K562 (cell line): ENCODE measurements around the gene AKAP6. TPM values are rescaled to one million over a fixed set of nuclear protein-coding genes. Genes with fewer than 3 reads are reported as not detected.

Experiments used
- ATAC-seq: fragments of 200-7000 bp; cut with Tn5 transposase; 3 replicates; pipeline ENCODE4 v1.9.1; 2020; ENCODE audit warnings: moderate library complexity
- BruUV-seq: library from RNA; stranded (reverse); fragments of 400-500 nt; replicated peaks from 2 replicates; lab custom pipeline; 2021; lab: Mats Ljungman, UMichigan
- CTCF ChIA-PET: fragments of 300-600 bp; formaldehyde crosslinking; extraction: SDS; loops from one replicate; lab custom pipeline; 2021; ENCODE audit warnings: low intra/inter-chr PET ratio; lab: Yijun Ruan, JAX
- POLR2A ChIA-PET: fragments of 300-600, 350-650 bp; sonication (Branson Sonifier 250); formaldehyde crosslinking; extraction: SDS; loops from one replicate; lab custom pipeline; 2021; ENCODE audit warnings: antibody characterized with exemption, inconsistent platforms; lab: Yijun Ruan, JAX
- DNase-seq, 4 experiments: peaks; one replicate each; pipeline versions ENCODE4 v3.0.0 to v3.0.0-alpha.2; 2011 to 2018; ENCODE audit warnings: low spot score in 3 of 4, mixed read lengths in 3 of 4; ENCODE audit errors: extremely low read depth in 1 of 4
- FAIRE-seq: peaks from 2 replicates; lab custom pipeline; 2011; peaks lifted over from hg19 to GRCh38; lab: Jason Lieb, UNC
- H2AFZ ChIP-seq: 2 replicates; pipeline ENCODE4 v1.6.0; 2011; ENCODE audit warnings: low read depth, low read length, control low read depth, inconsistent platforms
- H3K27ac ChIP-seq: fragments of 200-600 bp; 3 replicates; pipeline ENCODE4 v1.8.0; 2011; ENCODE audit warnings: low read depth, mild to moderate bottlenecking, control low read depth, inconsistent platforms, low read length, moderate library complexity, mixed read lengths; ENCODE audit errors: extremely low read depth
- H3K27me3 ChIP-seq, 2 experiments: fragments of 300-600 bp in 1 of 2; 2 replicates in 1 of 2; 3 replicates in 1 of 2; pipeline versions ENCODE4 v1.6.0 to v1.8.0; 2011; ENCODE audit warnings: inconsistent platforms in 2 of 2, low read length in 2 of 2, mild to moderate bottlenecking in 1 of 2, mixed read lengths in 1 of 2, moderate library complexity in 1 of 2; ENCODE audit not compliant: control insufficient read depth in 2 of 2, insufficient read depth in 2 of 2
- H3K36me3 ChIP-seq: fragments of 300-600 bp; 3 replicates; pipeline ENCODE4 v1.8.0; 2011; ENCODE audit warnings: mild to moderate bottlenecking, low read length, inconsistent platforms; ENCODE audit not compliant: control insufficient read depth, insufficient read depth
- H3K4me1 ChIP-seq, 2 experiments: fragments of 200-600 bp in 1 of 2; replicated peaks in 1 of 2; 2 replicates in 1 of 2; 3 replicates in 1 of 2; pipeline versions ENCODE4 v1.5.1 to v1.8.0; 2011; ENCODE audit warnings: inconsistent platforms in 2 of 2, low read length in 2 of 2, mild to moderate bottlenecking in 1 of 2, mixed read lengths in 1 of 2, moderate library complexity in 1 of 2; ENCODE audit not compliant: control insufficient read depth in 2 of 2, insufficient read depth in 2 of 2
- H3K4me2 ChIP-seq: 2 replicates; pipeline ENCODE4 v1.6.1; 2011; ENCODE audit warnings: low read length, control low read depth, inconsistent platforms, mixed read lengths; ENCODE audit not compliant: insufficient read depth
- H3K4me3 ChIP-seq: fragments of 200-600 bp; sonication (generic), shearing (Covaris generic); 2 replicates; pipeline ENCODE4 v1.5.1; 2016; ENCODE audit warnings: control low read depth, inconsistent platforms
- H3K79me2 ChIP-seq: fragments of 200-600 bp; 3 replicates; pipeline ENCODE4 v1.8.0; 2011; ENCODE audit warnings: low read length, inconsistent platforms; ENCODE audit not compliant: control insufficient read depth, insufficient read depth
- H3K9ac ChIP-seq, 2 experiments: 2 replicates each; pipeline versions ENCODE4 v1.6.0 to v1.6.1; 2011; ENCODE audit warnings: low read depth in 2 of 2, low read length in 2 of 2, control low read depth in 1 of 2, inconsistent platforms in 1 of 2, mild to moderate bottlenecking in 1 of 2, mixed read lengths in 1 of 2; ENCODE audit not compliant: insufficient read depth in 1 of 2
- H3K9me1 ChIP-seq: one replicate; pipeline ENCODE4 v1.6.0; 2011; ENCODE audit warnings: inconsistent platforms, mild to moderate bottlenecking, low read length, moderate library complexity; ENCODE audit not compliant: control insufficient read depth, insufficient read depth
- H3K9me3 ChIP-seq: replicated peaks from 2 replicates; pipeline ENCODE4 v1.5.1; 2011; ENCODE audit warnings: low read depth, low read length, inconsistent platforms; ENCODE audit not compliant: control insufficient read depth, insufficient read depth
- H4K20me1 ChIP-seq: replicated peaks from 2 replicates; pipeline ENCODE4 v1.6.1; 2011; ENCODE audit warnings: low read length, inconsistent platforms, mixed read lengths; ENCODE audit not compliant: control insufficient read depth, insufficient read depth
- BCOR ChIP-seq: fragments of 450-650 bp; IDR thresholded peaks from 2 replicates; pipeline ENCODE4 v1.6.1; 2016
- ESRRB ChIP-seq: fragments of 250-450 bp; sonication (Bioruptor Pico); IDR thresholded peaks from 2 replicates; pipeline ENCODE4 v1.5.0; 2020; ENCODE audit warnings: mild to moderate bottlenecking, moderate library complexity, borderline replicate concordance
- FOXK2 ChIP-seq, 2 experiments: fragments of 450-650 bp; IDR thresholded peaks in 1 of 2; conservative IDR thresholded peaks in 1 of 2; 2 replicates each; pipeline ENCODE4 v1.6.1; 2016; ENCODE audit warnings: low read depth in 2 of 2, mild to moderate bottlenecking in 1 of 2
- ID3 ChIP-seq, 2 experiments: fragments of 250-450 bp in 1 of 2; fragments of 450-650 bp in 1 of 2; sonication (Bioruptor Pico) in 1 of 2; IDR thresholded peaks; 2 replicates each; pipeline versions ENCODE4 v1.6.1 to v1.8.0; 2016 to 2021; ENCODE audit warnings: mild to moderate bottlenecking in 2 of 2, moderate library complexity in 2 of 2, missing compliant biosample characterization in 1 of 2, missing genetic modification characterization in 1 of 2
- NFIX ChIP-seq: fragments of 250-450 bp; sonication (Bioruptor Pico); IDR thresholded peaks from 2 replicates; pipeline ENCODE4 v1.4.0; 2020; ENCODE audit warnings: low read depth, mild to moderate bottlenecking, moderate library complexity
- SMAD2 ChIP-seq: fragments of 150-350 bp; IDR thresholded peaks from 2 replicates; pipeline ENCODE4 v1.6.1; 2014; ENCODE audit warnings: low read depth, mild to moderate bottlenecking, low read length
- TCF7L2 ChIP-seq: fragments of 150-350 bp; IDR thresholded peaks from 2 replicates; pipeline ENCODE4 v1.6.1; 2016; ENCODE audit warnings: low read depth, mild to moderate bottlenecking, low read length, moderate library complexity
- ZBTB8A ChIP-seq: fragments of 450-650 bp; IDR thresholded peaks from 2 replicates; pipeline ENCODE4 v1.6.1; 2018; ENCODE audit warnings: mild to moderate bottlenecking, moderate library complexity; ENCODE audit not compliant: partially characterized antibody
- ZNF253 ChIP-seq: fragments of 250-450 bp; sonication (Bioruptor Pico); conservative IDR thresholded peaks from 2 replicates; pipeline ENCODE4 v1.6.1; 2021; ENCODE audit warnings: mild to moderate bottlenecking
- ZNF507 ChIP-seq: conservative IDR thresholded peaks from 2 replicates; pipeline ENCODE4 v1.6.1; 2017; ENCODE audit warnings: missing genetic modification characterization, missing compliant biosample characterization
- ZNF699 ChIP-seq: fragments of 250-450 bp; sonication (Bioruptor Pico); IDR thresholded peaks from 2 replicates; pipeline ENCODE4 v1.8.0; 2021; ENCODE audit warnings: mild to moderate bottlenecking, moderate library complexity; ENCODE audit not compliant: insufficient replicate concordance
- whole genome bisulfite sequencing: fragments of 100-300 bp; shearing (Covaris generic); methylation state at CpG from one replicate; pipeline ENCODE4 v1.1.6; 2016; ENCODE audit warnings: low coverage, mixed read lengths; ENCODE audit not compliant: insufficient coverage; ENCODE audit errors: missing lambda C conversion rate; 5-methylcytosine and 5-hydroxymethylcytosine counted together
- in situ Hi-C: fragments of 300-500 bp; cut with MboI; formaldehyde crosslinking; loops from 4 replicates; pipeline ENCODE4 v1.15.0; 2018; ENCODE audit warnings: inconsistent platforms, mixed read lengths
- intact Hi-C: fragments of 100-400 bp; cut with micrococcal nuclease; formaldehyde crosslinking; loops from 2 replicates; pipeline ENCODE4 v1.14.2; 2022
- polyA plus RNA-seq, 8 experiments: library from polyadenylated mRNA; depleted of rRNA in 4 of 8; stranded (reverse) in 5 of 8; unstranded in 3 of 8; fragments of >200 nt; fragmentation: Nextera tagmentation in 2 of 8; fragmentation: Illumina TruSeq in 1 of 8; extraction: Ambion mirVana in 2 of 8; extraction: Trizol in 1 of 8; gene quantifications; 2 replicates each; pipeline versions ENCODE4 v1.2.1 to v1.2.3, GENCODE V29; 2011 to 2014; ENCODE audit warnings: inconsistent platforms in 1 of 8, missing spikeins in 1 of 8
- total RNA-seq, 7 experiments: library from RNA; depleted of rRNA in 6 of 7; stranded (reverse); fragments of >200 nt in 6 of 7; fragmentation: Illumina TruSeq in 2 of 7; extraction: Trizol in 2 of 7; gene quantifications; 2 replicates each; pipeline versions ENCODE4 v1.2.1 to v1.2.3, GENCODE V29; 2011 to 2021; ENCODE audit warnings: low replicate concordance in 1 of 7

The AKAP6 gene
- total and polyA plus RNA-seq, 9 of the 15 experiments (the other 6 are each of a cell fraction or from before 2014, with no cell fraction given): 0.03 to 1.7 (median 0.48) TPM

- no peaks in the 10 kb centered on the region; a peak in 1 of 5 replicates for H3K27me3 ChIP-seq
- no peaks in the 10 kb centered on the region for H3K79me2 ChIP-seq
- H3K9me1 ChIP-seq: no peaks in the 10 kb centered on the region
- DNase-seq: no peak
- no peaks in the 10 kb centered on the region for H3K36me3 ChIP-seq
- H3K9ac ChIP-seq: no peak overlapping the region
- H4K20me1 ChIP-seq: no peaks in the 10 kb centered on the region
- intact Hi-C loops (no loop called here), in situ Hi-C loops (no loop called here)
- H3K4me2 ChIP-seq: no peak overlapping the region
- no peak for TF ChIP-seq ID3 (CRISPR knock-in tag; IDR thresholded peaks at IDR 0.05)
- no peak for TF ChIP-seq ID3 (tag; IDR thresholded peaks at IDR 0.05)
- no peak for TF ChIP-seq FOXK2 (conservative IDR thresholded peaks at IDR 0.05 in 1 of 2, IDR thresholded peaks at IDR 0.05 in 1 of 2; ENCODE audit: low read depth in 2 of 2)
- no peak for TF ChIP-seq NFIX
- TF ChIP-seq BCOR: no peak
- TF ChIP-seq TCF7L2: no peak
- no peak for TF ChIP-seq ESRRB (CRISPR knock-in tag)
- no peak for TF ChIP-seq SMAD2
- TF ChIP-seq ZNF699: no peak
- TF ChIP-seq ZNF253 (CRISPR knock-in tag): no peak
- TF ChIP-seq ZBTB8A: no peak
- TF ChIP-seq ZNF507 (tag): no peak
- no TSS peak for BruUV-seq
- 0% methylated on average over 1 of the region's 1 CpG for WGBS
- no peak overlapping the region for H3K27ac ChIP-seq
- ChIA-PET CTCF (no interaction called here), POLR2A (interaction anchor here (0.6 kb wide), 1 partner anchor 11 kb away, joined by 3 read pairs; no protein-coding TSS in a partner anchor)
- FAIRE-seq: no peak
- no peaks in the 10 kb centered on the region for H3K9me3 ChIP-seq
- H3K4me3 ChIP-seq: no peak overlapping the region
- no peak overlapping the region for H2AFZ ChIP-seq
- no peak for ATAC-seq
- H3K4me1 ChIP-seq: no peaks in the 10 kb centered on the region
Measured at GRCh38 chr14:32530800-32531199, 201.7 kb downstream of the AKAP6 start.
